Loucy (cell line): Measurements from ENCODE around the gene CPSF2.

Source experiments
- CTCF ChIP-seq: fragments of 200-600 bp; sonication (generic); conservative IDR thresholded peaks from 2 replicates; pipeline ENCODE4 v1.5.1; 2014; ENCODE audit warnings: mild to moderate bottlenecking, antibody characterized with exemption, low read length
- EZH2phosphoT487 ChIP-seq: fragments of 200-600 bp; IDR thresholded peaks from 2 replicates; pipeline ENCODE4 v1.6.1; 2018; ENCODE audit warnings: antibody characterized with exemption, mild to moderate bottlenecking, moderate library complexity, borderline replicate concordance

- TF ChIP-seq CTCF (no peak), EZH2phosphoT487 (no peak)
Measured at GRCh38 chr14:92217936-92218335, 96.2 kb downstream of the CPSF2 start.
